HCT116 (cell line): ENCODE results near the gene CTAGE8. TPM values are rescaled to one million over a fixed set of nuclear protein-coding genes. Genes with fewer than 3 reads are reported as not detected.
"Not testable (repeated sequence)": the region's sequence is repeated elsewhere in the genome, so short reads cannot be mapped to it uniquely, and the experiment has no call there.

ENCODE experiments used
- ATAC-seq: fragments of 200-7000 bp; cut with Tn5 transposase; 2 replicates; pipeline ENCODE4 v1.9.1; 2020; ENCODE audit warnings: mild to moderate bottlenecking, moderate library complexity
- BruUV-seq: library from RNA; stranded (reverse); fragments of 400-500 nt; replicated peaks from 2 replicates; lab custom pipeline; 2021; lab: Mats Ljungman, UMichigan
- CTCF ChIA-PET: fragments of 300-600 bp; sonication (Branson Sonifier 250); formaldehyde crosslinking; loops from one replicate; lab custom pipeline; 2021; ENCODE audit warnings: antibody characterized with exemption; lab: Charles Lee
- POLR2A ChIA-PET: fragments of 300-600, 350-600 bp; sonication (Branson Sonifier 250); formaldehyde crosslinking; loops from one replicate; lab custom pipeline; 2021; ENCODE audit warnings: antibody characterized with exemption; lab: Charles Lee
- RAD21 ChIA-PET, 2 experiments: fragments of 300-600 bp; sonication (Branson Sonifier 250); formaldehyde crosslinking; loops; one replicate each; lab custom pipeline; 2023; ENCODE audit warnings: low total read pairs in 2 of 2; ENCODE audit not compliant: uncharacterized antibody in 2 of 2, unreplicated experiment in 2 of 2, low non-redundant PET in 1 of 2; lab: Charles Lee
- DNase-seq: peaks from one replicate; pipeline ENCODE4 v3.0.0-alpha.2; 2010; ENCODE audit warnings: low read depth, low spot score
- H2AFZ ChIP-seq: fragments of 200-600 bp; shearing (Covaris generic), sonication (generic); 2 replicates; pipeline ENCODE4 v1.6.1; 2017; ENCODE audit warnings: low read depth, mixed run types, mixed read lengths, antibody characterized with exemption, low read length; ENCODE audit not compliant: poor library complexity, severe bottlenecking
- H3K27ac ChIP-seq: 2 replicates; pipeline ENCODE4 v1.5.1; 2012; ENCODE audit warnings: low read depth, low read length
- H3K27me3 ChIP-seq: fragments of 200-600 bp; sonication (generic); 2 replicates; pipeline ENCODE4 v1.6.1; 2016; ENCODE audit warnings: mixed run types, low read length, mixed read lengths; ENCODE audit not compliant: insufficient read depth
- H3K36me3 ChIP-seq, 2 experiments: fragments of 200-500 bp in 1 of 2; fragments of 200-600 bp in 1 of 2; sonication (Bioruptor generic) in 1 of 2; sonication (generic) in 1 of 2; 2 replicates each; pipeline versions ENCODE4 v1.5.1 to v1.6.1; 2014 to 2016; ENCODE audit warnings: low read length in 2 of 2, inconsistent platforms in 1 of 2, mixed read lengths in 1 of 2, mixed run types in 1 of 2; ENCODE audit not compliant: insufficient read depth in 2 of 2, control insufficient read depth in 1 of 2
- H3K4me1 ChIP-seq, 2 experiments: fragments of 200-600 bp in 1 of 2; sonication (generic) in 1 of 2; 2 replicates each; pipeline versions ENCODE4 v1.5.1 to v1.6.1; 2012 to 2017; ENCODE audit warnings: low read length in 2 of 2, inconsistent platforms in 1 of 2, mild to moderate bottlenecking in 1 of 2, mixed read lengths in 1 of 2, mixed run types in 1 of 2, moderate library complexity in 1 of 2; ENCODE audit not compliant: insufficient read depth in 2 of 2, control insufficient read depth in 1 of 2
- H3K4me2 ChIP-seq: fragments of 200-600 bp; sonication (generic); 2 replicates; pipeline ENCODE4 v1.6.1; 2017; ENCODE audit warnings: mixed run types, low read length, mixed read lengths
- H3K4me3 ChIP-seq, 2 experiments: fragments of 200-600 bp in 1 of 2; sonication (generic) in 1 of 2; replicated peaks in 1 of 2; 2 replicates each; pipeline ENCODE4 v1.5.1; 2011 to 2016; ENCODE audit warnings: low read length in 2 of 2, control low read depth in 1 of 2, low read depth in 1 of 2, mild to moderate bottlenecking in 1 of 2, mixed read lengths in 1 of 2, mixed run types in 1 of 2
- H3K79me2 ChIP-seq: fragments of 200-600 bp; sonication (generic); 2 replicates; pipeline ENCODE4 v1.6.1; 2017; ENCODE audit warnings: mild to moderate bottlenecking, mixed run types, low read length, moderate library complexity, mixed read lengths; ENCODE audit not compliant: insufficient read depth
- H3K9ac ChIP-seq: fragments of 200-600 bp; sonication (generic); 2 replicates; pipeline ENCODE4 v1.6.1; 2016; ENCODE audit warnings: low read length, mixed read lengths
- H3K9me2 ChIP-seq: fragments of 200-600 bp; sonication (generic), shearing (Covaris generic); 2 replicates; pipeline ENCODE4 v1.6.1; 2017; ENCODE audit warnings: mixed run types, mild to moderate bottlenecking, moderate library complexity; ENCODE audit not compliant: insufficient read depth
- H3K9me3 ChIP-seq, 2 experiments: fragments of 200-500 bp in 1 of 2; fragments of 200-600 bp in 1 of 2; sonication (Bioruptor generic) in 1 of 2; sonication (generic) in 1 of 2; 2 replicates each; pipeline ENCODE4 v1.6.1; 2014 to 2017; ENCODE audit warnings: low read length in 2 of 2, mixed read lengths in 2 of 2, inconsistent platforms in 1 of 2, low read depth in 1 of 2, mild to moderate bottlenecking in 1 of 2, mixed run types in 1 of 2, moderate library complexity in 1 of 2; ENCODE audit not compliant: control insufficient read depth in 1 of 2, insufficient read depth in 1 of 2
- H4K20me1 ChIP-seq: fragments of 200-600 bp; sonication (generic), shearing (Covaris generic); 2 replicates; pipeline ENCODE4 v1.6.1; 2017; ENCODE audit warnings: mixed run types, mild to moderate bottlenecking, moderate library complexity; ENCODE audit not compliant: insufficient read depth
- intact Hi-C: fragments of 100-400 bp; cut with micrococcal nuclease; formaldehyde crosslinking; loops from 2 replicates; pipeline ENCODE4 v1.10.0; 2022
- total RNA-seq: library from RNA; stranded (reverse); gene quantifications from one replicate; pipeline ENCODE4 v1.2.1, GENCODE V29; 2021; ENCODE audit not compliant: unreplicated experiment

CTAGE8 gene
- total RNA-seq, 1 experiment from 2014 or later = 6.1 TPM

DNA sequence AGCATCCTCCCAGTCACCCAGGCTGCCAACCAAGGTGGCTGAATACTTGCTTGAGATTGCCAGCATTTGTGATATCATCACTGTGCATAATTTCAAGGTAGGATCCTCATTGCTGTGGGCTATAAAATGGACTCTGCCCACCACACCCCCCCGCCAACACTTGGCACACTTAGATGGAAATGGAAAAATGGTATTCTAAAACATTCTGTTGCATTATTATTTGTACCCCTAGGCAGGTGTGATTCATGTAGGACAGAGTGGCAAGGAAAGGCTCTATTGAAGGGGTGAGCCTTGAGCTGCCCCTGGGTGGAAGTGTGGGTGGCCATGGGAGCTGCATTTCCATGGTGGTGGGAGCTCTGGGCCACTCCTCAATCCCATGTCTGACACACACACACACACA lies 50.5 kb downstream of the CTAGE8 start:
- H4K20me1 ChIP-seq, intact Hi-C loops, H2AFZ ChIP-seq, H3K9me2 ChIP-seq, DNase-seq, BruUV-seq, H3K27me3 ChIP-seq, H3K27ac ChIP-seq, RAD21 ChIA-PET, H3K4me3 ChIP-seq, H3K4me1 ChIP-seq, H3K36me3 ChIP-seq, POLR2A ChIA-PET, H3K4me2 ChIP-seq, H3K79me2 ChIP-seq, H3K9me3 ChIP-seq, H3K9ac ChIP-seq: not testable (repeated sequence)
- peak; percentile 43 for ATAC-seq
- CTCF ChIA-PET = interaction anchor here (0.6 kb wide), 1 partner anchor 113 kb away, joined by 6 read pairs; no protein-coding TSS in a partner anchor

DNA sequence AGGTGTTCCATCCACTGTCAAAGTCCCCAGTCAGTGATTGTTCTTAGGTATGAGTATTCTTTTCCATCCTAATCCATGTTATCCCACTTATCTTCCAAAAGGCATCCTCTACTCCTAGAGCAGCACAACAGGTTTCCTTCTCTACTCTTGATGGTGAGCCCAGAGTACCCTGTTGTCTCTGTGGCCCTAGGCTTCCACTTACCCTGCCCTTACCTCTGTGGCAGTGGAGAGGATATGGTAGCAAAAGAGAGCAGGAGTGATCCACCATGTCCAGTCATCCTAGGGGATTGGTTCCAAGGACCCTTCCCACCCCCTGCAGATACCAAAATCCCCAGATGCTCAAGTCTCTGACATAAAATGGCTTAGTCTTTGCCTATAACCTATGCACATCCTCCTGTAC lies 51.9 kb downstream of the CTAGE8 start:
- BruUV-seq, DNase-seq, H3K27me3 ChIP-seq, CTCF ChIA-PET, H3K4me1 ChIP-seq, H2AFZ ChIP-seq, H3K79me2 ChIP-seq, H3K27ac ChIP-seq, H3K9me3 ChIP-seq, H3K4me2 ChIP-seq, H3K4me3 ChIP-seq, H3K36me3 ChIP-seq, RAD21 ChIA-PET, H3K9ac ChIP-seq, intact Hi-C loops, H3K9me2 ChIP-seq, H4K20me1 ChIP-seq, POLR2A ChIA-PET, ATAC-seq: not testable (repeated sequence)

Other genes starting within 250 kb of the CTAGE8 start
- not detected for gene OR2A5, start 220.3 kb downstream of the CTAGE8 start, total RNA-seq
- not detected for gene OR2A25, start 199.5 kb downstream of the CTAGE8 start, total RNA-seq
- gene OR2A12, start 183.0 kb downstream of the CTAGE8 start, total RNA-seq = not detected
- gene OR2A2, start 159.7 kb downstream of the CTAGE8 start, total RNA-seq = not detected
- gene OR2A14, start 146.1 kb downstream of the CTAGE8 start, total RNA-seq = not detected
- 6.0 TPM for gene CTAGE4, start 85.8 kb downstream of the CTAGE8 start, total RNA-seq
- gene ARHGEF35, start 73.5 kb downstream of the CTAGE8 start, total RNA-seq = 17.4 TPM
- not detected for gene OR2A42, start 29.7 kb downstream of the CTAGE8 start, total RNA-seq
- gene OR2A7, start 4.5 kb downstream of the CTAGE8 start, total RNA-seq = 8.1 TPM
- not detected for gene OR2A1, start 43.1 kb upstream of the CTAGE8 start, total RNA-seq
- 44.2 TPM for gene ARHGEF5, start 86.1 kb upstream of the CTAGE8 start, total RNA-seq
- gene NOBOX, start 134.4 kb upstream of the CTAGE8 start, total RNA-seq = not detected